Suprapubic skin (tissue), 4 donors: ENCODE results near the gene CTNND2. TPM values are rescaled to one million over a fixed set of nuclear protein-coding genes. Genes with fewer than 3 reads are reported as not detected.

Experiments
- DNase-seq, 2 donors: peaks; one replicate each; pipeline ENCODE4 v3.0.0-alpha.2; 2019; ENCODE audit warnings: low spot score in 2 of 2
- H3K27ac ChIP-seq: fragments of 200-600 bp; sonication (generic); one replicate; pipeline ENCODE4 v1.5.1; 2019
- H3K27me3 ChIP-seq: fragments of 200-600 bp; sonication (generic); one replicate; pipeline ENCODE4 v1.5.1; 2019
- H3K36me3 ChIP-seq: fragments of 200-600 bp; sonication (generic); one replicate; pipeline ENCODE4 v1.5.1; 2019
- H3K4me1 ChIP-seq: fragments of 200-600 bp; sonication (generic); one replicate; pipeline ENCODE4 v1.5.1; 2019
- H3K4me3 ChIP-seq: fragments of 200-600 bp; sonication (generic); one replicate; pipeline ENCODE4 v1.5.1; 2019; ENCODE audit warnings: mild to moderate bottlenecking
- H3K9me3 ChIP-seq: fragments of 200-600 bp; sonication (generic); one replicate; pipeline ENCODE4 v1.5.1; 2019
- EP300 ChIP-seq: sonication (generic); formaldehyde crosslinking; IDR thresholded peaks from one replicate; pipeline ENCODE4 v1.6.1; 2017; ENCODE audit warnings: antibody characterized with exemption
- POLR2A ChIP-seq, 2 donors: fragments of 450-650 bp; IDR thresholded peaks; one replicate each; pipeline ENCODE4 v1.6.1; 2017; ENCODE audit warnings: antibody characterized with exemption in 2 of 2, mild to moderate bottlenecking in 2 of 2, moderate library complexity in 2 of 2
- POLR2AphosphoS5 ChIP-seq, 3 donors: sonication (generic); formaldehyde crosslinking; IDR thresholded peaks; one replicate each; pipeline ENCODE4 v1.6.1; 2017; ENCODE audit warnings: antibody characterized with exemption in 3 of 3
- WGBS: methylation state at CpG from one replicate; pipeline ENCODE4 v1.1.5; 2018; 5-methylcytosine and 5-hydroxymethylcytosine counted together
- total RNA-seq, 4 donors: library from RNA; depleted of rRNA; stranded (reverse); fragments of >200 nt; gene quantifications; one replicate each; pipeline ENCODE4 v1.1.0, GENCODE V29; 2016
- TF ChIP-seq, protein P1 (sequence below), 2 donors: fragments of 200-600 bp in 1 of 2; fragments of 450-650 bp in 1 of 2; sonication (generic) in 1 of 2; IDR thresholded peaks; one replicate each; pipeline ENCODE4 v1.5.1; 2016 to 2019; ENCODE audit warnings: antibody characterized with exemption in 2 of 2, mild to moderate bottlenecking in 1 of 2, moderate library complexity in 1 of 2

Gene CTNND2
- total RNA-seq, 4 donors from 2014 or later, result 0.40 to 3.8 (median 2.2) TPM

DNA sequence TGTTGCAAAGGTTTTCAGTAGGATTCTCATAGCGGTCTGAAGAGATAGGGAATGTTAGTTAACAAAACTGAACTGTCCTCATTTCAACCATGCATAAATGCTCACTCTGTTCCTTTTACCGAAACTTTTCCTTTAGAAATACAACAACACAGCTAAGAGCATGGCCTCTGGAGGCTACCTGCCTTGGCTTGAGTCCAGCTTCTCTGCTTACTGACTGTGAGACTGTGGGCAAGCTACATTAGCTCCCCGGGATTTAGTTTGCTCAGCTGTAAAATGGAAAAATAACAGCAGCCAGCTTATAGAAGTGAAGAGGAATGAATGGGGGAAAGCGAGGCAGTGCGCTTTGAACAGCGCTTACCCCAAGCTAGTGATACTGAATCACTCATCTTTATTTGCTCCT lies 635.4 kb downstream of the CTNND2 start:
- H3K27ac ChIP-seq, result no peak overlapping the region
- WGBS, result 88% methylated on average over 6 of the region's 6 CpGs
- H3K4me1 ChIP-seq, result no peaks in the 10 kb centered on the region
- TF ChIP-seq, protein P1, sequence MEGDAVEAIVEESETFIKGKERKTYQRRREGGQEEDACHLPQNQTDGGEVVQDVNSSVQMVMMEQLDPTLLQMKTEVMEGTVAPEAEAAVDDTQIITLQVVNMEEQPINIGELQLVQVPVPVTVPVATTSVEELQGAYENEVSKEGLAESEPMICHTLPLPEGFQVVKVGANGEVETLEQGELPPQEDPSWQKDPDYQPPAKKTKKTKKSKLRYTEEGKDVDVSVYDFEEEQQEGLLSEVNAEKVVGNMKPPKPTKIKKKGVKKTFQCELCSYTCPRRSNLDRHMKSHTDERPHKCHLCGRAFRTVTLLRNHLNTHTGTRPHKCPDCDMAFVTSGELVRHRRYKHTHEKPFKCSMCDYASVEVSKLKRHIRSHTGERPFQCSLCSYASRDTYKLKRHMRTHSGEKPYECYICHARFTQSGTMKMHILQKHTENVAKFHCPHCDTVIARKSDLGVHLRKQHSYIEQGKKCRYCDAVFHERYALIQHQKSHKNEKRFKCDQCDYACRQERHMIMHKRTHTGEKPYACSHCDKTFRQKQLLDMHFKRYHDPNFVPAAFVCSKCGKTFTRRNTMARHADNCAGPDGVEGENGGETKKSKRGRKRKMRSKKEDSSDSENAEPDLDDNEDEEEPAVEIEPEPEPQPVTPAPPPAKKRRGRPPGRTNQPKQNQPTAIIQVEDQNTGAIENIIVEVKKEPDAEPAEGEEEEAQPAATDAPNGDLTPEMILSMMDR (IDR thresholded peaks at IDR 0.05), result no peak
- TF ChIP-seq EP300, result no peak
- TF ChIP-seq POLR2A (IDR thresholded peaks at IDR 0.05), result no peak
- no peak for TF ChIP-seq POLR2AphosphoS5 (IDR thresholded peaks at IDR 0.05)
- H3K27me3 ChIP-seq, result no peaks in the 10 kb centered on the region
- no peak overlapping the region for H3K4me3 ChIP-seq
- H3K36me3 ChIP-seq, result no peaks in the 10 kb centered on the region
- DNase-seq, result no peak
- no peaks in the 10 kb centered on the region for H3K9me3 ChIP-seq

DNA sequence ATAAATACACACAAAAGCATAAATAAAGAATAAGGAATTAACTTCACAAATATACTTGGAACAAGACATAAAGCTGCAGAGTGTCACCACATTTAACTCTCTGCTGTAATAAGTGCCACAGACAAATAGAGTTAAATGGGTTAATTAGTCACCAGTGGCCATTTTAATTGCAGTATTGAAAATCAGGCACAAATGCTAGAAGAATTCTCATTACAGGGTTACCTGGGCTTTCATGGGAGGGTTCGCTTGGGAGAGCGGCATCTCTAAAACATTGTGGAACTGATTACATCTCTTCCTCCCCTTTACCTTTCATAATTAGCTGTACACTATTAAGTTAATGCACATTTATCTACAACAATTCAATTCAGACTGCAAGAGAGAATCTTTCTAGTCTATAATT lies 637.9 kb downstream of the CTNND2 start:
- H3K4me3 ChIP-seq, result no peak overlapping the region
- H3K4me1 ChIP-seq, result no peaks in the 10 kb centered on the region
- no peaks in the 10 kb centered on the region for H3K9me3 ChIP-seq
- TF ChIP-seq, protein P1 (IDR thresholded peaks at IDR 0.05), result no peak
- TF ChIP-seq POLR2AphosphoS5 (IDR thresholded peaks at IDR 0.05), result no peak
- H3K36me3 ChIP-seq, result no peaks in the 10 kb centered on the region
- no peaks in the 10 kb centered on the region for H3K27me3 ChIP-seq
- no peak overlapping the region for H3K27ac ChIP-seq
- WGBS, result 94% methylated on average over 2 of the region's 2 CpGs
- DNase-seq, result no peak

DNA sequence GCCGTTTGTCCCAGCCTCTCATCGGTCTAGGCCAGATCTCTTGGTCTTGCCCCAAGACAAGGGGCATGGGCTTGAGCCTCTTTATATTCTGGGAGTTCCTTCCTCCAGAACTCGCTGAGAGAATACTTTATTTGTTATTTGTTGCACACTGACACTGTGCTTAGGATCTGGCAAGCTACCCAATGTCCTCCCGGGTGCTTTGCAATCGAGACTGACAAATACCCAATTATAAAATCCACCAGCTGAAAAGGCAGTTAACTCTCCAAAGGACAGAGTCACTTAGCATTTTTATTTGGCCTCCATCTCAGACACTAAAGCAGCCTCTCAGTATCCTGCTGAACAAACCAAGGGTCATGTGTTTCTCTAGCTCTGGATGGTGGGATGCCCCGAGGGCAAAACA lies 643.0 kb downstream of the CTNND2 start:
- no peaks in the 10 kb centered on the region for H3K36me3 ChIP-seq
- no peak for DNase-seq
- TF ChIP-seq EP300 (no peak), POLR2A (IDR thresholded peaks at IDR 0.05) (no peak), POLR2AphosphoS5 (IDR thresholded peaks at IDR 0.05) (no peak)
- TF ChIP-seq, protein P1 (IDR thresholded peaks at IDR 0.05), result no peak
- H3K27ac ChIP-seq, result no peak overlapping the region
- H3K9me3 ChIP-seq, result no peaks in the 10 kb centered on the region
- H3K4me3 ChIP-seq, result no peak overlapping the region
- WGBS, result 74% methylated on average over 6 of the region's 6 CpGs
- H3K27me3 ChIP-seq, result no peaks in the 10 kb centered on the region
- H3K4me1 ChIP-seq, result no peaks in the 10 kb centered on the region

DNA sequence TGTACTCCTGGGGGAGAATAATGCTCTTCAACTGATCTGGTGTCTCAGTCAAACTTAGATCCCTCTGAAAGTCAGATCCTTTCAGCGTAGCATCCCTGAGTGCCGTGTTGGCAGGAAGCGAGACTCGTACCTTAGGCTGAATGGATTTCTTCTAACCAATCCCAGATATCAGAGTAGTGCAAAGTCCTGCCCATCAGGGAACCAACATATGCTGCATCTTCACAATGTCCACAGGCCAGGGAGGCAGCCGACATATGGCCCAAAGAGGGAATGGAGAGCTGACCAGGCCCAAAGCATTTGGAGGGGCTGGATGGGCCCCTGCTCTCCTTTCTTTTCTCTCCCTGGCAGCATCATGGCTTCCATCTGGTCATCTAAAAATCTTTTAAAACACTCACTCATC lies 646.2 kb downstream of the CTNND2 start:
- H3K4me3 ChIP-seq, result no peak overlapping the region
- H3K27ac ChIP-seq, result no peak overlapping the region
- H3K9me3 ChIP-seq, result no peaks in the 10 kb centered on the region
- H3K4me1 ChIP-seq, result no peaks in the 10 kb centered on the region
- H3K36me3 ChIP-seq, result no peaks in the 10 kb centered on the region
- TF ChIP-seq, protein P1 (IDR thresholded peaks at IDR 0.05), result no peak
- TF ChIP-seq EP300 (no peak), POLR2AphosphoS5 (IDR thresholded peaks at IDR 0.05) (no peak), POLR2A (IDR thresholded peaks at IDR 0.05) (no peak)
- H3K27me3 ChIP-seq, result no peaks in the 10 kb centered on the region
- no peak for DNase-seq
- WGBS, result 80% methylated on average over 5 of the region's 5 CpGs

DNA sequence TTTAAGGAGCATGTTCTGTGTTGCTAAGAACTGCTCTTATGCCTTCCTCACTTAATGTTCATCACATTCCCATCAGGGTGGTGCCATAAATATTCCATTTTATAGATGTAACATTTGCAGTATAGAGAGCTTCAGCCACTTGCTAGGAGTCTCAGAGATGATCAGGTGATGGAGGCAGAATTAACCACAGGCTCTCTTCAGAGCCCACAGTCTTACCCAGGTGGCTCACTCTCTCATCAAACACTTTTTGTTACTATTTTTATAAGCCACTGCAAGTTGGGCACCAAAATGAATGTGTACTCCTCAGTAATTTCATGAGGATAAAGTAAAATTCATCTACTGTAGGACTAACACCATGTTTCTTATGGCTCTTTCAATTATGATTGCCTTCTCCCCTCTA lies 651.7 kb downstream of the CTNND2 start:
- Histone ChIP-seq H3K27me3 (no peaks in the 10 kb centered on the region), H3K4me3 (no peak overlapping the region), H3K4me1 (peaks cover 3% of the 10 kb centered on the region), H3K36me3 (no peaks in the 10 kb centered on the region), H3K9me3 (no peaks in the 10 kb centered on the region), H3K27ac (no peak overlapping the region)
- DNase-seq, result no peak
- TF ChIP-seq EP300, result no peak
- no peak for TF ChIP-seq POLR2AphosphoS5 (IDR thresholded peaks at IDR 0.05)
- TF ChIP-seq, protein P1 (IDR thresholded peaks at IDR 0.05), result no peak
- no peak for TF ChIP-seq POLR2A (IDR thresholded peaks at IDR 0.05)
